Measurements from ENCODE around the gene DRAP1.
"Not testable (repeated sequence)": the region's sequence is repeated elsewhere in the genome, so short reads cannot be mapped to it uniquely, and the experiment has no call there.

The DRAP1 gene

GRCh38 chr11:65885808-65886536 lies 33.3 kb upstream of the DRAP1 start:
- no peak overlapping the region for H3K4me3 ChIP-seq (ENCODE audit: low read length)
- no peak for DNase-seq (ENCODE audit: low read depth, low spot score)

DNA sequence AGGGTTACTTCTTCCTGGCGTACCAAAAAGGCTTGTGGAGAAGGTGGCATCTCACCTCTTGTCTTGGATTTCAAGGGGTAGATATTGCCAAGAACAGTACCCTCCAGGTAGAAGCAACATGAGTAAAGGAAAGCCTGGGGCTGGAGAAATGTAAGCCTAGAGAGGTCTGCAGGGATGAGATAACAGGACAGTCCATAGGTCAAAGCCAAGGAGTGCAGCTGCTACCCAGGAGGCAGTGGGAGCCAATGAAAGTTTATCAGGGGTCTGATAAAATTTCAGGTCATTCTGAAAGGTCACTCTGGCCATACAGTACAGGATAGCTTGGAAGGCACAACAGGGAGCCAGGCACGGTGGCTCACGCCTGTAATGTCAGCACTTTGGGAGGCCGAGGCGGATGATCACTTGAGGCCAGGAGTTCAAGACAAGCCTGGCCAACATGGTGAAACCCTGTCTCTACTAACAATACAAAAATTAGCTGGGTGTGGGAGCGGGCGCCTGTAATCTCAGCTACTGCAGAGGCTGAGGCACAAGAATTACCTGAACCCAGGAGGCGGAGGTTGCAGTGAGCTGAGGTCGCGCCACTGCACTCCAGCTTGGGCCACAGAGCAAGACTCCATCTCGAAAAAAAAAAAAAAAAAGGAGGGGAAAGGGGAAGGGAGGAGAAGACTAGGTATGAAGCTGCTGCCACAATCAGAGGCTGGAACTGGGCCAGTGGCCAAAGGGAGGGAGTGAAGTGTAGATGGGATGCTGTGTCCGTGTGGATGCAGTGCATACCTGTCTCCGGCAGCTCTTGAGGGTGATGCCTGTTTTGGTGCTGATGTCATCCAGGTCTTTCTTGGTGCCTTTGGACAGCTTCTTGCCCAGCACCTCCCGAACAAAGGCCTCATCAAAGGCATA lies 32.2 kb upstream of the DRAP1 start:
- no peak for DNase-seq (ENCODE audit: low read depth, low spot score)
- H3K4me3 ChIP-seq (ENCODE audit: low read length): peak overlapping the region; percentile 92

DNA sequence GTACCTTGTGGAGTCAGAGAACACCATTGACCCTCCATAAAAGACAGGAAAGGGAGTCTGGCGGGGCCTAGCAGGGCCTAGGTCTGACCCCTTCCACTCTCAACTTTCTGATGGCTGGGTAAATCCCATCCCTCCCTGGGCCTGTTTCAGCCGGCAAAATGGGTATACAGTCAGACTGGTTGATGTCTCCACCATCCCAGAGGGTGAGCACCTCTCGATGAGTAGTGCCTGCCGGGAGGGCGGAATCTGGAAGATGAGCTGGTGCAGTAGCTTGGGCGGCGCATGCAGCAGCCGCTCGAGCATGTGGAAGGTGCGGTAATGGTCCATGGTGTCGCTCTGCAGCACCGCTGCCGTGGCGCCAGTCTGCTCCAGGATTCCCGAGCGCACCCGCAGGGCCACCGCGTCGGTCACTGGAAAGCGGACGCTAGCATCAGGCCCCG lies 31.5 kb upstream of the DRAP1 start:
- H3K4me3 ChIP-seq (ENCODE audit: low read length): peak overlapping the region; percentile 92
- DNase-seq (ENCODE audit: low read depth, low spot score): no peak

DNA sequence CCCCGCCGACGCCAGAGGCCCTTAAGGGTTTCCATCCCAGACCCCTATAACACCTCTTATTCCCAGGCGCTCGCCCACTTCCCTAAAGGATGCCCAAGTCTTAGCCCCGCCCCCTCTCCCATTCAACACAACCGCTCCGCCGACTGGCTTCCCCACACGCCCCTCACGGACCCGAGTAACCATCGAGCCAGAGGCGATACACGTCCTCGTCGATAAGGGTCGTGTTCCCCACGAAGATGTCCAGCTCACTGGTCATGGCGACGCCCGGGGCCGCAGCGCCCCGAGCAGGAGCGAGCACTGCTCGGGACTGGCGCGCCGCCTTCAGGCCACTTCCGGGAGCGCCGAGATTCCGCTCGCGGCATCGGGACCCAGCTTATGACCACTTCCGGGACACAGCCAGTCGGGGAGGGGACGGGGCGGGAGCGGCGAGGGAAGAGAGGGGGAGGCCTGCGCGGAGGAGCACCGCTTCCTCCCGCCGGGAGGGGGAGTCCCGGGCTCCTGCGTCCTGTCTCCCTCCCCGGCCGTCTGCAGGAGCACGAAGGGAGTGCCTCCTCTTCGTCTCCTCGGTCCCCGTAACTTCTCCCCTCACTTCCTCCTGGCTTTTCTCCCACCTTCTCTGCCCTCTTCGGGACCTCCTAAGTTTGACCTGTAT lies 30.9 kb upstream of the DRAP1 start, which contains the start of gene FIBP:
Gene FIBP (minus strand): TSS at position 309 of the 652 bp plus-strand sequence. CDS start 53 bp downstream, at position 256.
- H3K4me3 ChIP-seq (ENCODE audit: low read length): peak within 1 kb of the TSS; percentile 92
- peak; percentile 93 for DNase-seq (ENCODE audit: low read depth, low spot score)

DNA sequence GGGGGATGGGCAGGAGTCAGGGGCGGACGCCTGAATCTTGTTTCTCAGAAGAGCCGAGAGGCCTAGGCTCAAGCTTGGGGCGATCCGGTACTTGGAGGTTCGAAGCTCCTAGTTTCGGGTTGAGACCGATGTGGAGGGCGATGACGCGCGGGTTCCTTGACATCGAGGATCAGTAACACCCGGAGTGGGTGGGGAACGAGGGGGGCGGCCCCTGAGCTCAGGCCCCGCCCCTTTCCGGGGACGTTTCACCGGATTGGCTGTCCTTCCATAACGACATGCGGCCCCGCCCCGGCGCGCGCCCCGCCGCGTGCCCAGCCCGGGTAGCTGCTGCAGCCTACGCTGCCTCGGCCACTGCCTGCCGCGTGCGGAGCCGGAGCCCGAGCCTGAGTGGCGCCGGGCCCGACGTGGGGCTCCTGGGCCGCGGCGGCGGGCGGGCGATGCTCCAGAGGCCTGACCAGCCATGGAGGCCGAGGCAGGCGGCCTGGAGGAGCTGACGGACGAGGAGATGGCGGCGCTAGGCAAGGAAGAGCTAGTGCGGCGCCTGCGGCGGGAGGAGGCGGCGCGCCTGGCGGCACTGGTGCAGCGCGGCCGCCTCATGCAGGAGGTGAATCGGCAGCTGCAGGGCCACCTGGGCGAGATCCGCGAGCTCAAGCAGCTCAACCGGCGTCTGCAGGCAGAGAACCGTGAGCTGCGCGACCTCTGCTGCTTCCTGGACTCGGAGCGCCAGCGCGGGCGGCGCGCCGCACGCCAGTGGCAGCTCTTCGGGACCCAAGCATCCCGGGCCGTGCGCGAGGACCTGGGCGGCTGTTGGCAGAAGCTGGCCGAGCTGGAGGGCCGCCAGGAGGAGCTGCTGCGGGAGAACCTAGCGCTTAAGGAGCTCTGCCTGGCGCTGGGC lies 28.7 kb upstream of the DRAP1 start, which contains the start of gene CCDC85B:
Gene CCDC85B (plus strand): TSS at position 350 of the 895 bp plus-strand sequence. CDS start 111 bp downstream, at position 461.
- peak within 1 kb of the TSS; percentile 67 for H3K4me3 ChIP-seq (ENCODE audit: low read length)
- peak; percentile 92 for DNase-seq (ENCODE audit: low read depth, low spot score)

DNA sequence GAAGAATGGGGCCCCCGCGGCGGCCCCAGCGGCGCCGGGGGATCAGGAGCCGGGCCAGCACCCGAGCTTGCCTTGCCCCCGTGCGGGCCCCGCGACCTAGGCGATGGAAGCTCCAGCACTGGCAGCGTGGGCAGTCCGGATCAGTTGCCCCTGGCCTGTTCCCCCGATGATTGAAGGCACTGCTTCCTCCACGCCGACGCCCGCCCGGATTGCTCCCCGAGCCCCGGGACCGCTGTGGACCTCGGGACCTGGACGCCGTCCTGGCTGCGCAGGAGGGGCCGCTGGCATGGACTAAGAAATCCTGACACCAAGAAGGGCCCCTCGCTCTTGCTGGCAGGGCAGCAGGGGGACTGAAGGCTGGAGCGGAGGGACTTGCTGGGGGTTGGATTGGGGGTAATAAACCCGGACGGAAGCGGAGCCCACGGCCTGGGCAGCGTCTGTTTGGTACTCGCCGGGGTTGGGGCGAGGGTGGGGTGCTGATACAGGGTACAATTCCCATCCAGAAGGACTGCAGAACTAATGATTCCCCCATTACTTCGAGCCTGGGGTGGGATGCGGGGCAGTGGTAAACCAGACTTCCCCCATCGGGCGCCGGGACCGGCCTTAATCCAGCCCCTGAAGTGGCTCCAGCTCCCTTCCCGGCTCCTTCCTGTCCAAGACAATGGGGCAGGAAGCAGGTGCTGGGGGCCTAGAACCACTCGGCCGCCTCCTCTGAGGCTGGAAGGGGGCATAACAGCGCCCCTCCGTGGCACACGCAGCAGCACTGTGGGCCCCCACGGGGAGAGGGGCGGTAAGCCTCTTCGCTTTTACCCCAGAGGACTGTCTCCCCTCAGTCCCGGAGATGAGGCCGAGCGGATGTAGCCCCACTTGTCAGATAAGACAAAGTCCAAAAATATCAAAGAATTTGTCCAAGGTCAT lies 27.7 kb upstream of the DRAP1 start:
- no peak for DNase-seq (ENCODE audit: low read depth, low spot score)
- peak overlapping the region; percentile 67 for H3K4me3 ChIP-seq (ENCODE audit: low read length)

- not testable (repeated sequence) for DNase-seq (ENCODE audit: low read depth, low spot score); H3K4me3 ChIP-seq (ENCODE audit: low read length)
Measured at GRCh38 chr11:65892137-65892540, 27.1 kb upstream of the DRAP1 start.

DNA sequence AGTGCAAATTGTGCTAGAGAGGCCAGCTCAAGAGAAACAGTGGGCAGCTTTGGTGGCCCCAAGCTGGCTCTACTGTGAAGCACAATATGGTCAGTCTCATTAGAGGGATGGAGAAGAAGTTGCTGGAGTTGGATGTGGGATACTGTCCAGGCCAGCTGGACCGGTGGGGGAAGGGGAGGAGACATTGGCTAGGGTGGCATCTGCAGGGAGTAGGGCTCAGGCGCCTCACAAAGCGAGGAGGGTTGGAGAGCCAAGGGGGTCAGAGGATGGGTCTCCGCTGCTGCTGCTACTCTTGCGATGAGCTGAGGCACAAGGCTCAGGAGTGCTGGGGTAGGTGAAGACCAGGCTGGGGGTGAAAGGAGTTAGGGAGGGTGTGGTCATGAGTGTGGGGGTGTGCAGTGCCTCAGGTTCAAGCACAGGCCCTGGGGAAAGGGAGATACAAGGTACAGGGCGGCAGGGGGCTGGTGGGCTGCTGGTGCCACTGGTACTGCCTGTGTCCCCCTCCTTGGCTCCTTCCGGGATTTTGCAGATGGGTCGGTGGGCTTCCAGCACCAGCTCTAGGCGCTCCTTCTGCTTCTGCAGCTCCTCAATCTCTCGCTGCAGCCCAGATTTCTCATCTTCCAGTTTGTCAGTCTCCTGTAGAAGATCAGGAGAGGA lies 26.4 kb upstream of the DRAP1 start:
- no peak for DNase-seq (ENCODE audit: low read depth, low spot score)
- no peak overlapping the region for H3K4me3 ChIP-seq (ENCODE audit: low read length)

DNA sequence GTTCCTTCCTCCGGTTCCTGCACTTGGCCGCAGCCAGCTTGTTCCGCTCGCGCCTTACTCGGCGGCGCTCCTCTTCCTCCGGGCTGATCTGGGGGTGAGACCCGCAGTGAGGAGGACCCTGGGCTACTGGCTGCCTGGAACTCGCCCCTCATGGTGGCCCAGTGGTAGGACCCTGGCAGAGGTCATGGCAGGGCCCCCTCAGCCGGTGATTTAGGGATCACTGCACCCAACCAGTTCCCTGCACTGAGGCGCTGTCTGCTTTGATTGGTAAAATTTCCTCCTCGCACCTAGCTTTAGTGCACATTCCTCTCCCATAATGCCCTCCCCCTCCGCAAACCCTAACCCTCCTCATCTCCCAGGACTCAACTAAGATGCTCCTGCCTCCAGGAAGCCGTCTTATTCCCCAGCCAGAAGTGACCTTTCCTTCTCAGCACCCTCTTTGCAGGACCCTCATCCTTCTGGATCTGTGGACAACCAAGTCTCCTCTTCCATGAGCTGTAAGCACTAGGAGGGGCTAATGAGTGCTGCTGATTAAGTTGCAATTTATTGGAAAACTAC lies 25.1 kb upstream of the DRAP1 start:
- no peak overlapping the region for H3K4me3 ChIP-seq (ENCODE audit: low read length)
- DNase-seq (ENCODE audit: low read depth, low spot score): no peak

DNA sequence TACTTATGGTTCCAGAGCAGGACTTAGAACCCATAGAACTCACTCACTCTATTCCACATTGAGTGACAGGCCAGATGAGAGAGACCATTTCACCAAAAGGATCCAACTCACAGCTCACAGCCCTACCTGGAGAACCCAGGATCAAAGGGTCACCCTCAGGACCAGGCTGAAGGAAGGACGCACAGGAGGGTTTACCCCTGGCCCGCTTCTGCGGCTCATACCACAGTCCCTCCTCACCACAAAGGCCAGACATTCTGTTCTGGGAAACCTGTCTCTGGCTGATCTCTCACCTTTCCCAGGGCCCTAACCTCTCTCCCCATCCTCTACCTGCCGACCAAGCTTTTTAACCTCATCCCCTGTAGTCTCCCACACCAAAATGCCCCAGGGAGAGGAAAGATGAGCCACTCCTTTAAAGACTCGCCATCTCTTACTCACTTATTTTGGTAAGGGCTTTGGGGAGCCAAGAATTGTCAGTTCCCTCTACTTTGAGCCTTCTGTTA lies 23.7 kb upstream of the DRAP1 start:
- no peak overlapping the region for H3K4me3 ChIP-seq (ENCODE audit: low read length)
- DNase-seq (ENCODE audit: low read depth, low spot score): no peak

DNA sequence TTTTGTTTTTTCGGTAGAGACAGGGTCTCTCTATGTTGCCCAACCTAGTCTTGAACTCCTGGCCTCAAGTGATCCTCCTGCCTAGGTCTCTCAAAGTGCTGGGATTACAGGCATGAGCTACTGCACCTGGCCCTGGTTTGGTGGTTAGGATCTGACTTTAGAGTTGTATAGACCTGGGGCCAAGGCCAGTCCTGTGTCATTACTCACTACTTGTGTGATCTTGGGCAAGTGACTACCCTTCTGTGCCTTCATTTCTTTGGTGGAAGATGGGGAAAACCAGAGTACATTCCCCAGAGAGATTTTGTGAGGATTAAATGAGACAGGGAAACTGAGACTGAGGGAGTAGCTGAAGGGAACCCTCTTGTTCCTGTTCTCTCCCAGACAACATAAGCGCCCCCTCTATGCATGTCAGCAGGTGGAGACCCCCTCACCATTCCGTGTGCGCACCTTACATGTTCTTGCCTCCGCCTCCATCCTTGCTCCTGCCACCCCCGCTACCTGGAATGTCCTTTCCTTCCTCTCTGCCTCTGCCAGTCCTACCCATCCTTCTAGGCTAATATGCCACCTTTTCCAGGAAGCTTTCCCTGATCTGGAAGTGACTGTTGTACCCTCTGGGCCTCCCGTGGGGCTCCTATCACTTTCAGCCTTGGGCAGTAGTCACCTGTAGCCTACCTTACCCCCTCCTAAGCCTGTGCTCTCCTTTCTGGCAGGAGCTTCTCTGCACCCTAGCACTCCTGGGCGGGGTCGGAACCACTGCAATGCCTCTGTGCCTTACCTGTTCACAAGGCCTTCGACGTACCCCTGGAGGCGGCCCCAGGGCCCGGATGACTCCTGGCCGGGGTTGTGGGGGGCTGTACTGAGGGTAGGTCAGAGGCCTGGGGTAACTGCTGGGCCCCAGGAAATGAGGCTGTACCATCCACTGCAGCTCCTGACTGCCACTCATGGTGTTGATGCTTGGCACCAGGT lies 22.9 kb upstream of the DRAP1 start:
- DNase-seq (ENCODE audit: low read depth, low spot score): no peak
- H3K4me3 ChIP-seq (ENCODE audit: low read length): no peak overlapping the region

GRCh38 chr11:65897020-65897471 lies 22.2 kb upstream of the DRAP1 start:
- no peak overlapping the region for H3K4me3 ChIP-seq (ENCODE audit: low read length)
- DNase-seq (ENCODE audit: low read depth, low spot score): no peak

- no peak overlapping the region for H3K4me3 ChIP-seq (ENCODE audit: low read length)
- no peak for DNase-seq (ENCODE audit: low read depth, low spot score)
Measured at GRCh38 chr11:65898656-65899355, 20.4 kb upstream of the DRAP1 start.

DNA sequence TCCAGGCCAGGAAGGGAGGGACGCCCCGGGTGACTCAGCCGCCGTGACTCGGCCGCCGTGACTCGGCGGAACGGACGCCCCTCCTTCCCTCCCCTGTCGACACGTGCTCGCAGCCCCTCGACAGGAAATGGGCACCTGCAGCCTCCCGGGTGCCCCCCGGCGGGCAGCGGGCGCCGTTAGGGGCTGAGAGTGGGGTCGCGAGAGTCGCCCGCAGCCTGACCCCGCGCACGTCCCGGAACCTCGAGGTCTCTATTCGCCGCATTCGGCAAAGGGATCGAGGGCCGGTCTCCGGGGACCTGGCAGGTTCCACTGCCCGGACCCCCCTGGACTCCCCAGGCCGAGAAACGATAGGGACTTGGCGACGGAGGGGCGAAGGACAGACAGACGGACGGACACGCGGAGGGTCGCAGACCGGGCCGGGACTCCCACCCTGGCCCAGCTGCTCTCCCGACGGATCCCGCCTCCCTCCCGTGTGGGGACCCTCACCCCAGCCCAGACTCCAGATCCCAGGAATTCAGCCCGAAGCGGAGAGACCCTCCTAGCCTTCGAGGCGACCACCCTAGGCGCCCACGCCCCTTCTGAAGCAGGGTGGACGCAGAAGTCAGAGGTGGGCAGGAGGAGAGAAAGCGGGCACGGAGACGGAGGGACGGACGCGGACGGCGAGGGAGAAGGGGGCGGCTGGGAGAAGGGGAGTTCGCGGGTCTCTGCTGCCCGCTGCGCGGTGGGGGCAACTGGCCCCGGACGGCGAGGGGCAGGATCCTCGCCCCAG lies 19.7 kb upstream of the DRAP1 start:
- DNase-seq (ENCODE audit: low read depth, low spot score): no peak
- H3K4me3 ChIP-seq (ENCODE audit: low read length): no peak overlapping the region; the same call in 1 of the 2 replicates

All from Jurkat, Clone E6-1 (cell line).